SKM-1 treated with dmso at 0.1 percent for 144 hours (cell line): ENCODE results near the gene ANKRD52.

Experiments
- DNase-seq: peaks from one replicate; lab custom pipeline; 2025; ENCODE audit not compliant: unreplicated experiment; lab: John Stamatoyannopoulos, UW

Gene ANKRD52

DNA sequence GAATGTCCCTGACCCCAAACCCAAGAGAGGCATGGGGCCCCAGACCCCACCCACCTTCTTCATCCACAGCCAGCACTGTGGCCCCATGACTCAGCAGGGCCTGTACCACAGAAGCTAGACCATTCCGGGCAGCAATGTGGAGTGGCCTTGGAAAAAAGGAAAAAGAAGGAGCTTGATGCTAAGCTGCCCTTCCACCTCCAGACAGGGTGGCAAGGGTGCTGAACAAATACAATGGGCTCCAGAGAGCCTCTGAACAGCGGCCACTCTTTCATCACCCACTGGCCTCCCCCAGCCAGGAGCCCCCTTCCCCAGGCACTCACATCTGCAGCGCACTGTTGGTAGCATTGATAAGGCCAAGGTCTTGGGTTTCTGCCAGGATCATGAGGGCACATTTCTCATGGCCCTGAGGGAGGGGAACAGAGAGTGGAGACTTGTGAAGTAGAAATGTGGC lies 14.4 kb downstream of the ANKRD52 start:
- no peak for DNase-seq

DNA sequence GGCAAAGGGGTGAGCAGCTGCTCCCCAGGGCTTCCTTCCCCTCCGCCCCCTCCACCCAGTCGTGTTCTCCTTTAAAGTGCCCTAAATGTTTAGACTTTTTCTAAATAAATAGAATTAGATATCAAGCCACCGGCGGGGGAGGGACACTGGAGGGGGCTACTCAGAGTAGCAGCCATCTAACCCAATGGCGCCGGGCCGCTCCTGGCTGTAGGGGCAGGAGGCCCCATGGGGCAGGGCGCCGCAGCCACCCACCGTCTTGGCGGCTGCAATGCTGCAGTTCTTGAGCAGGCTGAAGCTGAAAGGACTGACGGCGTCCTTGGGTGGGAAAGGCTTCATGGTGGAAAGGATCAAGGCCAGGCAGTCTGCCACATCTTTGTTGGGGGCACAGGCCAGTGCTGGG lies 15.2 kb downstream of the ANKRD52 start:
- DNase-seq, result no peak

DNA sequence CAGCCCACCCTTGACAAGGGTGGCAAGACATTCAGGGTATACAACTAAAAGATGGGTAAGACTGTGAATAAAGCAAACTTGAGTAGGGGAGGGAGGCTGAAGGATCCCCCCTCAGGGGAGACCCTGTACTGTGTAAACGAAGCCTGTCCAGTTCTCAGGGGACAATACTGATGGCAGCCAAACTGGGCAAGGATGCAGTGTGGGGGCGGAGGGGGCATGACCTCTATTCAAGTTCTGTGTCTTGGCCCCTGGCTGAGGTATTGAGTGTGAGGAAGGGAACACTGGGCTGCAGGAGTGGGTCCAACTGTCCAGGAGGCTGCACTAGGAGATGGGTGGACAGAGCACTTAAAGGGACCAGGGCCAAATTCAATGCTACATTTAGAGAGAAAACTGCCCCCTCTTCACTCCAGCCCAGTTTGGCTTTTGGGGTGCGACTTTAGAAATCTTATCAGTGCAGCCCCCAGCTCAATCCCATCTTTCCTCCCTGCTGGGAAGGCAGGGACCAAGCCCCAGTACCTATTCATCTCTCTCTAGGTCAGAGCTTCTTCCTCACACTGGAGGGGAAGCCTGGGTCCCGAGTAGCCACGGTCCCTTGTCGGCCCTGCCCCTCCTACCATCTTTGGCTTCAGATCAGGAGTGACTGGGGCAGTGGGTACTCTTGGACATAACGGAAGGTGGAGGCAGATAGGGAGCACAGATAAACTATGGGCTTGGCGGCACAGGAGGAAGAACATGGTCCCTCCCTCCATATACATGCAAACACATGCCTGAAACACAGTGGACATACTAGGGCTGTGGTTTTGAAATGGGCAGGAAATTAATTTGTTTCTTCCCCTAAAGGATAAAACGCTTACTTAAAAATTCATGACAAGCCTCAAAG lies 16.5 kb downstream of the ANKRD52 start:
- DNase-seq, result peak; percentile 3

DNA sequence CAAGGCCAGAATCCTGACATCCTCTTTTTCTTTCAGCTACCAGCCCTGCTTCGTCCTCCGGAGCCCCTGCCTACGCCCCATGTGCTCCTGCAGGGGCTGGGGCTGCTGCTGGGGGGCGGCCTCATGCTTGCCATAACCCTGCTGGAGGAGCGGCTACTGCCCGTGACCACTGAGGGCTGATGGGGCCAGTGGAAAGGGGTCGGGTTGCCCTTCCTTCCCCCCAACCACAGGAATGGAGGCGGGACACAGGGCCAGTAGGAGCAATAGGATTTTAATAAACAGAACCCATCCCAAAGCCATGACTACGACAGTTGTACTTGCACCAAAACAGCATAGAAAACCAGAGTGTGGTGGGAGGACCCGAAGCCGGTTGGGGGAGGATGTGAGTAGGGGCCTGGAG lies 20.6 kb downstream of the ANKRD52 start:
- no peak for DNase-seq

DNA sequence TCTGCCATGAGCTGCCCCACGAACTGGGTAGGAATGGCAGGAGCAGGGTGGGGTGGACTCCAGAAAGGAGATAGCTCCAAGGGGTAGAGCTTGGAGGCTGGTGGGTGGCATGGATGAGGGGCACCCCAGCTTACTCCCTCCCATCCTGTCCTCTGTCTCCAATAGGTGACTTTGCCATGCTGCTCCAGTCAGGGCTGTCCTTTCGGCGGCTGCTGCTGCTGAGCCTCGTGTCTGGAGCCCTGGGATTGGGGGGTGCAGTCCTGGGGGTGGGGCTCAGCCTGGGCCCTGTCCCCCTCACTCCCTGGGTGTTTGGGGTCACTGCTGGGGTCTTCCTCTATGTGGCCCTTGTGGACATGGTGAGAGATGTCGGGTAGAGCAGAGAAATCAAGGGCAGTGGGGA lies 21.2 kb downstream of the ANKRD52 start:
- no peak for DNase-seq

DNA sequence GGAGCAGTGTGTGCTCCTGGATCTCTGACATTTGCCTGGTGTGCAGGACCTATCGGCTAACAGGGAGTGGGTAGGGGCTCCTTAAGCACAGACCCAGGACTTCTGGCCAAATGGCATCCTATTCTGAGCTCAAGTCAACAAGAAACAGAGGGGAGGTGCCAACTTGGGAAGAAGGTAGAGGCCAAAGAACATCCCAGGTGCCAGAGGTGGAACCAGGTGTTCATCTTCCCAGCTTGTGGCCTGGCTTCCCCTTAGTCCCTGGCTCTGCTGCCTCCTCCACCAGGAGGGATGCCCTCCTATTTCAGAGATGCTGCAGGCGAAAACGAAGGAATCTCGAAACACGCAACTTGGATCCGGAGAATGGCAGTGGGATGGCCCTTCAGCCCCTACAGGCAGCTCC lies 22.1 kb downstream of the ANKRD52 start:
- DNase-seq, result no peak

DNA sequence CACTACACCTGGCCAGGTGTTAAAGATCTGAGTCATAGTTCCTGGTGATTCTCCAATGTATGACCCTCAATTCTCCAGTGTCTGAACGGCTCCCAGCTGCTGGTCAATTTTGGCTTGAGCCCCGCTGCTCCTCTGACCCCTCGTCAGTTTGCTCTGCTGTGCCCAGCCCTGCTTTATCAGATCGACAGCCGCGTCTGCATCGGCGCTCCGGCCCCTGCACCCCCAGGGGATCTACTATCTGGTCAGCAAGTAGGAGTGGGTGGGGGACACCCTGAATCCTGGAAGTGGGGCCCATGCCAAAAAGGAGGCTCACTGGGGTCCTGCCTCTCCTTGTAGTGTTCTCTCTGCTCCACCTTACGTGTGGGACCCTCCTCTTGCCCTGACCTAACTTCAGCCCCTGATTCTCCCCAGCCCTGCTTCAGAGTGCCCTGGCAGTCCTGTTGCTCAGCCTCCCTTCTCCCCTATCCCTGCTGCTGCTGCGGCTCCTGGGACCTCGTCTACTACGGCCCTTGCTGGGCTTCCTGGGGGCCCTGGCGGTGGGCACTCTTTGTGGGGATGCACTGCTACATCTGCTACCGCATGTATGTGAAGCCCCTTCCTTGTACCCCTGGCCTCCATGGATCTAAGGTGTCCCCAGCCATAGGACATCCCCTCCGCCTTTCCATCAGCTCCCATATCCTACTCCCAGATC lies 23.3 kb downstream of the ANKRD52 start:
- DNase-seq, result no peak

DNA sequence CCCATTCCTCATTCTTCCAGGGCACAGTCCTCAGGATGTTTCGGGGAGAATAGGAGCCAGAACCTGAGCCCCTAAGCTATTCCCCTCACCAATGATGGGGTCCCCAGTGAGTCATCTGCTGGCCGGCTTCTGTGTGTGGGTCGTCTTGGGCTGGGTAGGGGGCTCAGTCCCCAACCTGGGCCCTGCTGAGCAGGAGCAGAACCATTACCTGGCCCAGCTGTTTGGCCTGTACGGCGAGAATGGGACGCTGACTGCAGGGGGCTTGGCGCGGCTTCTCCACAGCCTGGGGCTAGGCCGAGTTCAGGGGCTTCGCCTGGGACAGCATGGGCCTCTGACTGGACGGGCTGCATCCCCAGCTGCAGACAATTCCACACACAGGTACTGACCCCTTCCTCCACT lies 27.0 kb downstream of the ANKRD52 start:
- DNase-seq, result no peak

DNA sequence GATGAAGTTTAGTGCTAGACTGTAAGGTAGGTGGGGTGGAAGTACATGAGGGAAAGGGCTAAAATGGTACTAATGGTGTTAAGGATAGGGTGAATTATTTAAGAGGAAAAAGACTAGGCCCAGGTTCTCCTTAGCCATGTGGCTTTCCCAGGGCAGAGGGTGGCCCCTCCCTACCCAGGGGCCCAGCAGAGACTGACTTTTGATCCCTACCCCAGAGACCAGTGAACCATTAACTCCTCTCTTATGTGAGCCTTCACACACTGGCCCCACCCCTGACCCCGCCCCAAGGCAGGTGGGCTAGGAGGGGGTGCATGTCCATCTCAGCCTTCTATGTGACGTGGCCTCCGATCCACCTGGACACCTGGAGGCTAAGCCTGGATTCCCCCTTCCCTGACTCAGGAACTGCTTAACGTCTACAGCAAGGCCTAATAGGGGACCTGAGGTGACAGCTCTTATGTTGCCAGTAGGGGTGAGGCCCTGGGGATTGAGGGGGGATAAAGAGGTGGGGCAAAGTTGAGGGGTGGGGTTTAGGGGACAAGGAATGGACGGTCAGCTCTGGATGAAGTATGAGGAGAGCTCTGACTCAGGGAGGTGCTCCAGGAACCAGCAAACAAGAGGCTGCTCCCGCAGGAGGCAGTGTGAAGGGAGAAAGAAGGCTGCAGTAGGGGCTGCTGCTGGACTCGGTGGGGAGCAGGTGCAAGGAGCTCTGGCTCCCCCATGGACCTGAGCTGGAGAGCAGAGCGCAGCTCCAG lies 27.6 kb downstream of the ANKRD52 start:
- DNase-seq, result no peak

DNA sequence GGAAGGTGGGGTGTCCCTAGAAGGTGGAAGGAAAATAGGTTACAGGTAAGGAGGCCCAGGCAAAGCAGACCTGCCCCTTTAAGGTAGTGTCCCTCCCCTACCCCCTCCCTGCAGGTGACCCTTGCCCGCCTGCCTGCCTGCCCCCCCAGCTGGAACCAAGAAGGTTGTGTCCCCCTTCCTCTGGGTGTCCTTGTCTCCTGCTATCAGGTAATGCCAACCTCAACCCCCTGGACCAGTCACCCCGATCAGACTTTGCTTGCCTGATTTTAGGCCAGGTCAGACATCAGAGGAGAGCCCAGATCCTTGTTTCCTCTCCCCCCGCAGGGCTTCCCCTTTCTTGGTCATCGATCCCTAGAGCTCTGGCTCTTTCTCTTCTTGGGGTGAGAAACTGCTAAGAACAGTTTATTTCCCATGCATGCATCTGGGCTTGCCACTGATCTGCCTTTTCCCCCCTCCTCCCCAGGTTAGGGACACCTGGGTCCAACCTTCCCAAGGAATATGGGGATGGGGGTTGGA lies 28.2 kb downstream of the ANKRD52 start, which contains the start of gene SLC39A5:
TSS of gene SLC39A5 (plus strand) at position 136 of the 516 bp plus-strand sequence. CDS start 1,224 bp downstream, outside the sequence.
- DNase-seq, result no peak

DNA sequence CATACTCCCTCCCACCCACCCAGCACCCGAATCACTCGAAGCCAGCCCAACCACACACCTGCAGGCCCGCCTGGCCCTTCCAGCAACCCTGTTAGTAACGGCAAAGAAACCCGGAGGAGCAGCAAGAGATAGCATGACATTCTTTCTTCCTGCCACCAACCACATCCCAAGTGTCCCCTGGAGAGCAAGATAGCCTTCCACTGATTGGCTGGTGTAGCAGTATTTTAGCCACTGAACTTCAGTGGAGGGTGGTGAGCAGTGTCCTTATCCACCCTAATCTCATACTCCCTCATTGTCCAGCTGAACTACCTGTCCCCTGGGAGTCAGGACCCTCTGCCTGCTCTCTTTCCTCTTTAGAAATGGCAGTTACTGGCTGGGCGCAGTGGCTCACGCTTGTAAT lies 29.1 kb downstream of the ANKRD52 start:
- DNase-seq, result no peak

DNA sequence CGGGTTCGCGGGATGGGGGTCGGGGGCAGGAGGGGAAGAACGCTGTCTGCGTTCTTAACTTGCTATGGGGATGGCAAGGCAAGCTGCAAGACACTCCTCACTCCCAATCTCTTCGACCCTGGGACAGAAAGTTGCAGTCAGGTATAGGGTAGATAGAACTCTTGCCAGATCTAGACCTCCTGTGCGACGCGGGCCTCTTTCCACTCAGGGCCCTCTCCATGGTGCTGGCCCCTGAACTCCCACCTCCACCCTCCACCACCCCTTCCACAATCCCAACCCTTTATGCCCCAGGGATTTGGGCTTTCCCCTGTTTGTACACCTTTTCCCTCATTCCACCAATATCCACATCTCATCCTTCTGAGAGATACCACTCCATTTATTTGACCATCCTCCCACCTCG lies 33.2 kb downstream of the ANKRD52 start:
- no peak for DNase-seq

DNA sequence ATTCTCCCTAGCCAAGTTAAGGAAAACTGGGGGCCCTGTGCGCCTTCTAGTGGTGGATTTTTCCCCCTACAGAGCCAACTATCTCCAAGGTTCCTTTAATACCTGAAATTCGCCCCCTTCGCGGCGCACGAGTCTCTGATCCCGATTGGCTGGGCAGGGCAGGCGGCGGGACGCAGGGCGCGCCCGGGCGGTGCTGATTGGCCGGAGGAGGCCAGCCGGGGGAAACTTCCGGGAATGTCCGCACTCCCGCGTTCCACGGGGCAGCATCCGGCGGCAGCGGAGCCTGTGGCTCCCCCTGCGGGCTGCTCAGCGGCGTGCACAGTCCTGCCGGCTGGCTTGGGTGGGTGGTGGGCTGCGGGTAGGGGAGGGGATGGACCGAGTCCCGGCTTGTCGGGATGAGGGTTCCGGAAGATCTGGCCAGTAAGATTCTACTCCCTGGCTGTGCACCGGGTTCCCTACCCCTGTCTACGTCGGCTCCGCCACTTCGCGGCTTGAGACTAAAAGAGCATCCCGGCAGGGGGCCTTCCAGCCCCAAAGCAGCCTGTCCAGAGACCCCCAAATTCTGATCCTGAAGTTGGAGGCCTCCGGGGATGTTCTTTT lies 34.0 kb downstream of the ANKRD52 start, which contains the start of gene NABP2:
TSS of gene NABP2 (plus strand) at position 241 of the 600 bp plus-strand sequence. CDS start 515 bp downstream, outside the sequence.
- DNase-seq, result peak; percentile 75

DNA sequence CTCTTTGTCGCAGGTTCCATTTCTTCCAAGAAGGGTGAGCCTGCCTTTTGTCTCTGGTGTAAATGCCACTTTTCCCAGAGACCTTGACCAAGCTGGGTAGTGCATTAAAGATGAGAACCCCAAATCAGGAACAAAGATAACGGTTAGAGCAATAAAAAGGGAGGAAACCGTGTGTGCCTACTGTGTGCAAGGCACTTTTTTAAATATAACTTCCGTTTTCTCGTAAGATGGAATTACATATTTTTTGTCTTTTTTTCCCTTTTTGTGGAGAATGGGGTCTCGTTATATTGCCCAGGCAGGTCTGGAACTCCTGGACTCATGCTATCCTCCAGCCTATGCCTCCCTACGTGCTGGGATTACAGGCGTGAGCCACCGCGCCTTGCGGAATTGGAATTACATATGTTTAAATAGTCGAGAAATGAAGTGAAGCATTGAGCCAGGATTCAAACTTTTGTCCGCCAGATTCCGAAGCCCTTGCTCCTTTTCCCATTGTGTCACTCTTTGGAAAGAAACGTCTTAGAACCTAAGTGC lies 34.5 kb downstream of the ANKRD52 start:
- DNase-seq, result no peak

DNA sequence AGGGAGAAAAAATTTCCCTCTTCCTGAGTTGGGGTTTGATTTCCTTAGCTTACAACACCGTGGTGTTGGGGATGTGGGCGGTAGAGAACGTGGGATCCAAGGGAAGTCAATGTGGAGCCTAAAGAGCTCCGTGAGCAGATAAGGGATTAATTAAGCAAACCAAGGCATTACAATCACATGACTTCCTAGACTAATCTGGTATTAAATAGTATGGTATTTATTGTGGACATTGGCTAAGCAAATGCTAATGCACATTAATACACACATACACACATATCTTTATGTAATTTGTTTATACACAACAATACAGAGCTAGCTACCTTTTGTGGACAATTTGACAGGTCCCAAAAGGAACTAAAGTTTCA lies 35.7 kb downstream of the ANKRD52 start:
- no peak for DNase-seq

DNA sequence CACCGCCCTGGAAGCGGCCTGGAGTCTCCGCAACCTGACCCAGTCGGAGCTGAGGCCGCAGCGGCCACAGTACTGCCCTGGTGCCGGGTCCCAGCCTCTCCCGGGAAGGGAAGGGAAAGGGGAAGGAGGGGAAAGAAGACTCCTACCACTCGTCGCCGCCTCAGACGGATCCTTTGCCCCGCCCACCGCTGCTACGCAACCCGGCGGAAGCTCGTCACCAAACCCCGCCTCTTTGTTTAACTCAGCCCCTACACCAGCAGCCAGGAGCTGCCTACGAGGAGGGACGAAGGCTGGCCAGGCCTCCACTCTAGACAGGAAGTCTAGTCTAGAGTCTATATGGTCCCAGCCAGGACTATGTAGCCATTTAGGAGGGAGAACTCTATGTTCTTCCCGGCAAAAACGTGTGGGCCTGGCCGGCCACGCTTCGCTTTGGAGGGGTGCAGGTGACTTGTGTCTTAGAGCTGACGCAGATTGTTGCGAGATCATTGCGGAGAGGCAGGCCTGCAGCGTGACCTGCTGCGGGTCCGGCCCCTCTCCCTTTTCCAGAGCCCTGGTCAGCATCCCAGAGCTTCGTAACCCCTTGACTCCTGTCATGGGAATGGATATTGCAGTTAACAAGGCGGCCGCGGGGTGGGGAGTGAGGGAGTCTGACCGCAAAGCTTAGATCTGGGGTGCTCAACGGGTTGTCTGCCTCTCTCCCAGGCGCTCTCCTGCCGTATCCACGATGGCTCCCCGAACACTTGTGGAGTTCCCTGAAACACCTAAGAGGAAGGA lies 36.2 kb downstream of the ANKRD52 start, which contains the start of gene RNF41:
TSS of gene RNF41 (minus strand) at position 166 of the 774 bp plus-strand sequence. CDS start 7,875 bp downstream, outside the sequence.
- DNase-seq, result peak; percentile 73

DNA sequence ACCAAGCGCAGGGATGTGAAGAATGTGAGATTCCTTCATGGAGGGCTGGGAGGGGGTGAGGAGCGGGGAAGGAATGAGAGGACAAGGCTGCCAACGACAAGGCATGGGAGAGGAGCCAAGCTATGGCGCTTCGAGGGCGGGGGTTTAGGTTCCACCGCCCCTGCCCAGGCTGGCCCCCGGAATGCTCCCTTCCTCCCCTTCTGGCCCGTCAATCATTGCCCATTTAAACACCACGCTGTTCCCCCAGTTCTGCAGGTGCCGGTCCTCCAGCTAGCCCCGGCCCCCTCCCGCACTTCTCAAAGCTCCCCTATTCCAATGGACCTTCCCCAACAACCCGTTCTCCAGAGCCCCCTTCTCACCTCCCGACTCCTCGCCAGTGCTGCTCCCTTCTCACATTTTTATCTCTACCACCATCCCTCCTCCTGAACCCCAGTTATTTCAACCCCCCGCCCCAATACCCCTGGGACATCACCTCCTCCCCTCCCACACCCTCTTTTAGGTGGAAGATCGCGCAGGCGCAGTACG lies 36.9 kb downstream of the ANKRD52 start:
- no peak for DNase-seq

DNA sequence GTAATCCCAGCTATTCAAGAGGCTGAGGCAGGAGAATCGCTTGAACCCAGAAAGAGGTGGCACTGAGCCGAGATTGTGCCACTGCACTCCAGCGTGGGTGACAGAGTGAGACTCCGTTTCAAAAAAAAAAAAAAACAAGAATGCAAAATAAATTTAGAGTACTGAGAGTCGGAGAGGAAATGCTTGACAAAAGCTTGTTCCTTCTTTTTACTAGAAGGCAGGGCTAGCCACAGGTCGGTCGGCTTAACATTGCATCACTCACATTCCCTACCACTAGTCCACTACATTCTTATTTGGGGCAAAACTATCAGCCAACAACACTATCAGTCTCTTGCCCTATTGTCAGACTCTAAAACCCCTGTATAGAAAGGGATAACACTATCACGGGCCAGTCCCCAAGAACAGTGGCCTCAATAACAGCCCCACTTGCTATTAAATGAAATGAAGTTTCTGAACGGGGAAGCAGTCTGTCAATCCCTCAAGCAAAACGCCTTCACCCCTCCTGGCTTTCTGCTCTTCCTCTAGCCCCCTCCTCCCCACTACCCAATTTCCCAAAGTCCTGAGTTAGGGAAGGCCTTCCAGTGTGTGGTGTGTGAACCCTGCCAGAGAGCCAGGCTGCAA lies 37.5 kb downstream of the ANKRD52 start:
- peak; percentile 64 for DNase-seq

DNA sequence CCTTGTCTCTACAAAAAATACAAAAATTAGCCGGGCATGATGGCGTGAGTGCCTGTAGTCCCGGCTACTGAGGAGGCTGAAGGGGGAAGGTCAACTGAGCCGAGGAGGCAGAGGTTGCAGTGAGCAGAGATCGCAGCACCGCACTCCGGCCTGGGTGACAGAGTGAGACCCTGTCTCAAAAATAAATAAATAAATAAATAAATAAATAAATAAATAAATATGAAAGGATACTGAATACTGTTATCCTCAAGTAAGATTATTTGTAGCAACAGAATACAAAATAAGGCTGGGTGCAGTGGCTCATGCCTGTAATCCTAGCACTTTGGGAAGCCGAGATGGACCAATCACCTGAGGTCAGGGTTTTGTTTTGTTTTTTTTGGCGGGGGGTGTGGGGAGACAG lies 38.3 kb downstream of the ANKRD52 start:
- no peak for DNase-seq
